Esophagus squamous epithelium (tissue), 5 donors: ENCODE results near the gene METTL9. TPM values are rescaled to one million over a fixed set of nuclear protein-coding genes. Genes with fewer than 3 reads are reported as not detected.

Experiments
- DNase-seq: peaks from one replicate; lab custom pipeline; 2025; lab: John Stamatoyannopoulos, UW
- H3K27ac ChIP-seq, 4 donors: fragments of 200-600 bp; sonication (generic); one replicate each; pipeline ENCODE4 v1.5.1; 2016 to 2019; ENCODE audit warnings: mild to moderate bottlenecking in 1 of 4
- H3K27me3 ChIP-seq, 4 donors: fragments of 200-600 bp; sonication (generic); 1 replicate in 3 of 4; 2 replicates in 1 of 4; pipeline versions ENCODE4 v1.5.1 to v1.6.0; 2017 to 2021; ENCODE audit warnings: antibody characterized with exemption in 1 of 4
- H3K36me3 ChIP-seq, 3 donors: fragments of 200-600 bp; sonication (generic); one replicate each; pipeline ENCODE4 v1.5.1; 2016 to 2019
- H3K4me1 ChIP-seq, 3 donors: fragments of 200-600 bp; sonication (generic); one replicate each; pipeline ENCODE4 v1.5.1; 2017 to 2019
- H3K4me3 ChIP-seq, 4 donors: fragments of 200-600 bp; sonication (generic); 1 replicate in 3 of 4; 2 replicates in 1 of 4; pipeline ENCODE4 v1.5.1; 2016 to 2019; ENCODE audit warnings: mild to moderate bottlenecking in 2 of 4, moderate library complexity in 1 of 4
- H3K9me3 ChIP-seq, 3 donors: fragments of 200-600 bp; sonication (generic); one replicate each; pipeline ENCODE4 v1.5.1; 2016 to 2019
- POLR2A ChIP-seq, 4 donors: fragments of 450-650 bp; IDR thresholded peaks; one replicate each; pipeline ENCODE4 v1.6.1; 2017; ENCODE audit warnings: antibody characterized with exemption in 4 of 4, mild to moderate bottlenecking in 4 of 4, moderate library complexity in 3 of 4
- WGBS, 2 donors: methylation state at CpG; one replicate each; pipeline ENCODE4 v1.1.5; 2018; 5-methylcytosine and 5-hydroxymethylcytosine counted together
- intact Hi-C: fragments of 100-400 bp; cut with DNase I; formaldehyde crosslinking; loops from one replicate; pipeline ENCODE4 v1.15.0; 2022
- total RNA-seq, 4 donors: library from RNA; depleted of rRNA; stranded (reverse); fragments of >200 nt; gene quantifications; one replicate each; pipeline ENCODE4 v1.1.0, GENCODE V29; 2016
- TF ChIP-seq, protein P1 (sequence below), 6 experiments: fragments of 450-650 bp in 4 of 6; fragments of 200-600 bp in 2 of 6; sonication (generic) in 2 of 6; IDR thresholded peaks; one replicate each; pipeline ENCODE4 v1.5.1; 2016 to 2019; ENCODE audit warnings: antibody characterized with exemption in 6 of 6, mild to moderate bottlenecking in 4 of 6, moderate library complexity in 4 of 6
- donor health status: DM: yes; HTN: yes; CAD: no.

METTL9 gene
- total RNA-seq, 4 donors from 2014 or later: 82.3 to 169 (median 140) TPM

DNA sequence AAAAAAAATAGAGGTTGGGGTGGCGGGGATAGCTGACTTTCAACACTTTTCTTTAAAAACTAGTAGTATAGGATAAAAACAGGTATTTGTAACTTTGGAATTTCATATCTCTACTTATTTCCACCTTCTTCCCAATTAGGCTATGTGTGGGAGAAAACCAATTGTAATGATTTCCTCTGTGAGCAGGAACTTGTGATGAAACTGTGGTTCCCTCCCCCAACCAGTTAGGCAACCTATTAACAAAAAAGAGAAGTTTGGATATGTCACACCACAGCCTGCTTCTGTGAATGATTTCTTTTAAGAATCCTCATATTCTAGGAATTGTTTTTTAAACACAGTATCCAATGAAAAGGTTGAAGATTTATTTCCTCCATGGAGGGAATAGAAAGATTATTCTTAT lies 51.1 kb downstream of the METTL9 start:
- intact Hi-C loops: no loop called here
- WGBS, 2 donors: 65 to 82% methylated on average over 1 of the region's 1 CpG
- no peak for TF ChIP-seq POLR2A (IDR thresholded peaks at IDR 0.05)
- TF ChIP-seq, protein P1, sequence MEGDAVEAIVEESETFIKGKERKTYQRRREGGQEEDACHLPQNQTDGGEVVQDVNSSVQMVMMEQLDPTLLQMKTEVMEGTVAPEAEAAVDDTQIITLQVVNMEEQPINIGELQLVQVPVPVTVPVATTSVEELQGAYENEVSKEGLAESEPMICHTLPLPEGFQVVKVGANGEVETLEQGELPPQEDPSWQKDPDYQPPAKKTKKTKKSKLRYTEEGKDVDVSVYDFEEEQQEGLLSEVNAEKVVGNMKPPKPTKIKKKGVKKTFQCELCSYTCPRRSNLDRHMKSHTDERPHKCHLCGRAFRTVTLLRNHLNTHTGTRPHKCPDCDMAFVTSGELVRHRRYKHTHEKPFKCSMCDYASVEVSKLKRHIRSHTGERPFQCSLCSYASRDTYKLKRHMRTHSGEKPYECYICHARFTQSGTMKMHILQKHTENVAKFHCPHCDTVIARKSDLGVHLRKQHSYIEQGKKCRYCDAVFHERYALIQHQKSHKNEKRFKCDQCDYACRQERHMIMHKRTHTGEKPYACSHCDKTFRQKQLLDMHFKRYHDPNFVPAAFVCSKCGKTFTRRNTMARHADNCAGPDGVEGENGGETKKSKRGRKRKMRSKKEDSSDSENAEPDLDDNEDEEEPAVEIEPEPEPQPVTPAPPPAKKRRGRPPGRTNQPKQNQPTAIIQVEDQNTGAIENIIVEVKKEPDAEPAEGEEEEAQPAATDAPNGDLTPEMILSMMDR (IDR thresholded peaks at IDR 0.05): no peak
- Histone ChIP-seq H3K27ac (peak overlapping the region in 1 of 4 donors; percentile 34), H3K36me3 (peaks cover 0 to 27% (median 0%) of the 10 kb centered on the region in 3 donors), H3K4me1 (peaks cover 5 to 66% (median 15%) of the 10 kb centered on the region in 3 donors), H3K4me3 (no peak overlapping the region), H3K27me3 (no peaks in the 10 kb centered on the region), H3K9me3 (no peaks in the 10 kb centered on the region)
- DNase-seq: no peak

DNA sequence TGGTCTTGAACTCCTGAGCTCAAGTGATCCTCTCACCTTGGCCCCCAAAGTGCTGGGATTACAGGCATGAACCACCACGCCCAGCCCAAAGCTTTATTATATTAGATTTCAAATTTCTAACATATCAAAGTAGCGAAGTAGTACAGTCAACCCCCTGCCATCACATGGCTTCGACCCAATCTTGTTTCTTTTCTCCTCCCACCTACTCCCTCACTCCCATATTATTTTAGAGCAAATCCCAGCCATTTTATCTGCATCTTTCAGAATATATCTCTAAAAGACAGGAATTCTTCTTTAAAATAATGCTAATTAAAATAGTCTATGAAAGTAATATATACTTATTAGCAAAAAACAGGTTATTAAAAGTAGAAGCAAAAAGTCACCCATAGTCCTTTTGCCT lies 52.1 kb downstream of the METTL9 start:
- Histone ChIP-seq H3K36me3 (peaks cover 0 to 37% (median 0%) of the 10 kb centered on the region in 3 donors), H3K4me3 (peak overlapping the region in 1 of 4 donors; percentile 24), H3K4me1 (peaks cover 5 to 56% (median 11%) of the 10 kb centered on the region in 3 donors), H3K9me3 (no peaks in the 10 kb centered on the region), H3K27me3 (no peaks in the 10 kb centered on the region), H3K27ac (peak overlapping the region in 1 of 4 donors; percentile 32)
- no peak for DNase-seq
- 86 to 90% methylated on average over 3 of the region's 3 CpGs for WGBS, 2 donors
- TF ChIP-seq, protein P1 (IDR thresholded peaks at IDR 0.05): no peak
- TF ChIP-seq POLR2A (IDR thresholded peaks at IDR 0.05): no peak
- intact Hi-C loops: no loop called here

DNA sequence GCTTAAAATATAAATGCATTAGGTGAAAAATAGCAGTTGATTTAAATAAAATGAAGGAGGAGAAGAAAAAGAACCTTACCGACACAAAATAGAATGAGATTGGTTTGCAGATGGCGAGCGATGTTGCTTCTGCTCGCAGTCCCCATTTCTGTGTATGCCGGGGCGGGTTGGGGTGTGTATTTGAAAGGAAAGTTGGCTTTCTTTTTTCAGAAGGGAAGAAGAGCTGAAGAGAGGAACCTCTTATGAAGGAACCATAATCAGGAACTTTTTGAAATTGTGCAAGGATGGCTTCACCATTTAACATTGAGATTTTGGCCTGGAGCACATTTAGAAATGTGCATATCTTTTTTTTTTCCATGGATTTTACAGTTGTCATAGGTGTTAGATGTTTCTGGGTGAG lies 53.1 kb downstream of the METTL9 start, which contains the start of gene IGSF6:
TSS of gene IGSF6 (minus strand) at position 156 of the 400 bp plus-strand sequence. CDS start at position 146, 10 bp downstream.
- Histone ChIP-seq H3K4me3 (peak within 1 kb of the TSS in 1 of 4 donors; percentile 24), H3K27ac (peak within 1 kb of the TSS in 1 of 4 donors; percentile 46), H3K27me3 (no peaks in the 10 kb centered on the region), H3K36me3 (peaks cover 0 to 31% (median 0%) of the 10 kb centered on the region in 3 donors), H3K9me3 (no peaks in the 10 kb centered on the region), H3K4me1 (peaks cover 5 to 56% (median 12%) of the 10 kb centered on the region in 3 donors)
- TF ChIP-seq, protein P1 (IDR thresholded peaks at IDR 0.05): no peak
- TF ChIP-seq POLR2A (IDR thresholded peaks at IDR 0.05): no peak
- DNase-seq: no peak
- 82 to 88% methylated on average over 6 of the region's 6 CpGs for WGBS, 2 donors
- intact Hi-C loops: no loop called here

DNA sequence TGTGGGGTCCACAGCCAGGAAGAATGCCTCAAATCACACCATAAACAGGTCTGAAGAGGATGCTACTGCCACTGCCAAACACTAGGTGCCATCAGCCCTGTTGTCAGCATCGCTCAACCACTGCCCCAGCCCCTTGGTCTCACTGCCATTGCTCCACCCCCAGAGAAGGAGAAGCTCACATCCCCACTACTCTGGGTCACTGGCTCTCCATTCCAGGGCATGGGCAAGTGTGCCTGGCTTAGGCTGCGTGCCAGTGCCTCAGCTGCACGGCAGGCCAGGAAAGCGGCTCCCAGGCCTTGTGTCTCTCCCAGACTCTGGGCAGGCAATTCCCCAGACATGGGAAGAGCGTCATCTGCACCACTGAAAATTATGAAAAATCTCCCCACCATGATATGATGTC lies 54.2 kb downstream of the METTL9 start:
- 79 to 80% methylated on average over 3 to 4 of the region's 5 CpGs for WGBS, 2 donors
- intact Hi-C loops: no loop called here
- no peak for DNase-seq
- TF ChIP-seq POLR2A (IDR thresholded peaks at IDR 0.05): no peak
- TF ChIP-seq, protein P1 (IDR thresholded peaks at IDR 0.05): no peak
- H3K27ac ChIP-seq: peak overlapping the region in 1 of 4 donors; percentile 46
- no peak overlapping the region for H3K4me3 ChIP-seq
- peaks cover 0 to 28% (median 0%) of the 10 kb centered on the region in 3 donors for H3K36me3 ChIP-seq
- H3K27me3 ChIP-seq: no peaks in the 10 kb centered on the region
- H3K4me1 ChIP-seq: peaks cover 5 to 55% (median 13%) of the 10 kb centered on the region in 3 donors
- no peaks in the 10 kb centered on the region for H3K9me3 ChIP-seq

DNA sequence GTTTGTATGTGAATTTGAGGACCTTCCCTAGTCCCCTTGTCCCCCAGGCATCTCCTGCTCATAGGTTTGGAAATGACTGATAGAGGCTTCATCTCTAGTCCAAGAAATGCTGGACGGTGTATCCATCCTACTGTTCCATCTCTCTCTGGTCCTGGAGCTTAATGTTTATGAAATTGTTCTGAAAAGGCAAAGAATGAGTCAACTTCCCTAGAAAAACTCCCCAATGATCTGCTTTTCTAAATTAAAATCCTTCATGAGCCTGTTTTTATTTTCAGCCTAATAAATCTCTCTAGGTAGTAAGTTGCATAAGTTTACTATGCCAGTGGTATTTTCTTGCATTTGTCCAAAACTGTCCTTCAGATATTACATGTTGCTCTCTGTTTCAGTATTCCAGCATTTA lies 55.1 kb downstream of the METTL9 start:
- Histone ChIP-seq H3K4me3 (no peak overlapping the region), H3K36me3 (peaks cover 0 to 21% (median 0%) of the 10 kb centered on the region in 3 donors), H3K4me1 (peaks cover 5 to 52% (median 13%) of the 10 kb centered on the region in 3 donors), H3K27ac (peak overlapping the region in 1 of 4 donors; percentile 46), H3K9me3 (no peaks in the 10 kb centered on the region), H3K27me3 (no peaks in the 10 kb centered on the region)
- WGBS, 2 donors: 61 to 77% methylated on average over 1 of the region's 1 CpG
- TF ChIP-seq, protein P1 (IDR thresholded peaks at IDR 0.05): no peak
- TF ChIP-seq POLR2A (IDR thresholded peaks at IDR 0.05): no peak
- DNase-seq: no peak
- intact Hi-C loops: no loop called here
